ENCODE measurements around the gene ROGDI.

ROGDI gene, protein sequence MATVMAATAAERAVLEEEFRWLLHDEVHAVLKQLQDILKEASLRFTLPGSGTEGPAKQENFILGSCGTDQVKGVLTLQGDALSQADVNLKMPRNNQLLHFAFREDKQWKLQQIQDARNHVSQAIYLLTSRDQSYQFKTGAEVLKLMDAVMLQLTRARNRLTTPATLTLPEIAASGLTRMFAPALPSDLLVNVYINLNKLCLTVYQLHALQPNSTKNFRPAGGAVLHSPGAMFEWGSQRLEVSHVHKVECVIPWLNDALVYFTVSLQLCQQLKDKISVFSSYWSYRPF

DNA sequence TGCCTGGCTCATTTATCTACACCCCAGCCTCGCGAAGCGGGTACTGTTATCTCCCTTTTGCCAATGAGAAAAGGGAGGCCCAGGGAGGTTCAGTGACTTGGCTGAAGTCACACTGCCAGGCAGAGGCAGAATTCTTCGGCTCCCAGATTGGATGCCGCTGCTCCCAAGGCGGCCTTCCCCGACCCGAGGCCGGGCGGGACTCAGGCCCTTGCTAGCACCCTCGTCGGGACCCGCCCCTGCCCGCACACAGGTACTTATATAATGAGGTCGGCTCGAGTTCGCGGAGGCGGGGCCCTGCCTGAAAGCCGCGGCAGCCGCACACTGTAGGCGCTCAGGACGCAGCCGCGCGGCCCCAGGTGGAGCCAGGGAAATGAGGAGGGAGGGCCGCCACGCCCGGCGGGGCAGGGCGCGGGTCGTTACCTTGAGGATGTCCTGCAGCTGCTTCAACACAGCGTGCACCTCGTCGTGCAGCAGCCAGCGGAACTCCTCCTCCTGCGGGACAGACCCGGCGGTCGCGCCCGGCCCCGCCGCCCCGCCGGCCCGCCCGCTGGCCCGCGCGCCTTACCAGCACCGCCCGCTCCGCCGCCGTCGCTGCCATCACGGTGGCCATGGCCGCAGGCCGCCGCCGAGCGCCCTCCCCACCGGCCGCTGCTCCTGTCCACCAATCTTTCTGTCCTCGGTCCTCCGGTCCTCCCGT lies at the start of gene ROGDI:
Gene ROGDI (minus strand): TSS at position 672 of the 697 bp plus-strand sequence. CDS start 62 bp downstream, at position 610.
- Histone ChIP-seq H4K20me1 (ENCODE audit: insufficient read depth, low read length) (no peaks in the 10 kb centered on the region), H3K79me2 (ENCODE audit: low read length) (no peaks in the 10 kb centered on the region), H3K9ac (ENCODE audit: low read length) (peak within 1 kb of the TSS; percentile 69), H3K4me3 (ENCODE audit: low read length) (peak within 1 kb of the TSS; percentile 85), H3K4me2 (ENCODE audit: low read length) (peak within 1 kb of the TSS; percentile 96), H3K27ac (ENCODE audit: low read length) (peak within 1 kb of the TSS; percentile 79), H3K9me3 (ENCODE audit: insufficient read depth, low read length) (no peaks in the 10 kb centered on the region), H3K4me1 (ENCODE audit: low read length) (peaks cover 17% of the 10 kb centered on the region), H2AFZ (ENCODE audit: low read depth, low read length) (peak within 1 kb of the TSS; percentile 83), H3K36me3 (replicated peaks; ENCODE audit: low read depth, low read length) (peaks cover 2% of the 10 kb centered on the region), H3K27me3 (ENCODE audit: low read depth, low read length) (no peaks in the 10 kb centered on the region)
- TF ChIP-seq, protein P1, sequence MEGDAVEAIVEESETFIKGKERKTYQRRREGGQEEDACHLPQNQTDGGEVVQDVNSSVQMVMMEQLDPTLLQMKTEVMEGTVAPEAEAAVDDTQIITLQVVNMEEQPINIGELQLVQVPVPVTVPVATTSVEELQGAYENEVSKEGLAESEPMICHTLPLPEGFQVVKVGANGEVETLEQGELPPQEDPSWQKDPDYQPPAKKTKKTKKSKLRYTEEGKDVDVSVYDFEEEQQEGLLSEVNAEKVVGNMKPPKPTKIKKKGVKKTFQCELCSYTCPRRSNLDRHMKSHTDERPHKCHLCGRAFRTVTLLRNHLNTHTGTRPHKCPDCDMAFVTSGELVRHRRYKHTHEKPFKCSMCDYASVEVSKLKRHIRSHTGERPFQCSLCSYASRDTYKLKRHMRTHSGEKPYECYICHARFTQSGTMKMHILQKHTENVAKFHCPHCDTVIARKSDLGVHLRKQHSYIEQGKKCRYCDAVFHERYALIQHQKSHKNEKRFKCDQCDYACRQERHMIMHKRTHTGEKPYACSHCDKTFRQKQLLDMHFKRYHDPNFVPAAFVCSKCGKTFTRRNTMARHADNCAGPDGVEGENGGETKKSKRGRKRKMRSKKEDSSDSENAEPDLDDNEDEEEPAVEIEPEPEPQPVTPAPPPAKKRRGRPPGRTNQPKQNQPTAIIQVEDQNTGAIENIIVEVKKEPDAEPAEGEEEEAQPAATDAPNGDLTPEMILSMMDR (IDR thresholded peaks at IDR 0.05; ENCODE audit: low read depth, low read length): no peak
- TF ChIP-seq EZH2phosphoT487 (IDR thresholded peaks at IDR 0.05; ENCODE audit: low read depth): no peak

DNA sequence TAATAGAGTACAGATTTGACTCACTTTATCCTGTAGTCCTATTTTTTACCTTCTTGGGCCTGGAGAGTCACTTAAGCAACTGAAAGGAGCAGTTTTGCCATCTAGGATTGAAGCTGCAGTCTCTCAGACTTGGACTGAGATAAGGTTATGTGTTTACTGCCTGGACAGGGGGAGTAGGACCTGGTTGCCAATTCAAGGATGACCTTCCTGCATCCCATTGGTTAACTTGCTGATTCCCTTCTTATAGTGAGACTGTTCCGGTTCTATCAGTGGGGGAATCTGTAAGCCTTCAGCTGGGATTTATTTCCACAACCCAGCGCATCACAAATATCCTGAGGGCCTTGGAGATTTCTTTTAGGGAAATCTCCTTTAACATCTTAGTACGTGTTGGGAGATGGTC lies 47.8 kb upstream of the ROGDI start:
- peaks cover 26% of the 10 kb centered on the region for H3K4me1 ChIP-seq (ENCODE audit: low read length)
- H3K27me3 ChIP-seq (ENCODE audit: low read depth, low read length): no peaks in the 10 kb centered on the region
- no peak for TF ChIP-seq EZH2phosphoT487 (IDR thresholded peaks at IDR 0.05; ENCODE audit: low read depth)
- TF ChIP-seq, protein P1 (IDR thresholded peaks at IDR 0.05; ENCODE audit: low read depth, low read length): no peak
- H3K79me2 ChIP-seq (ENCODE audit: low read length): peaks cover 77% of the 10 kb centered on the region
- peaks cover 13% of the 10 kb centered on the region for H3K36me3 ChIP-seq (replicated peaks; ENCODE audit: low read depth, low read length)
- H3K4me2 ChIP-seq (ENCODE audit: low read length): peak overlapping the region; percentile 16; the same call in 1 of the 2 replicates
- H4K20me1 ChIP-seq (ENCODE audit: insufficient read depth, low read length): peaks cover 43% of the 10 kb centered on the region
- H3K4me3 ChIP-seq (ENCODE audit: low read length): no peak overlapping the region
- H3K9ac ChIP-seq (ENCODE audit: low read length): no peak overlapping the region
- no peak overlapping the region for H2AFZ ChIP-seq (ENCODE audit: low read depth, low read length)
- no peak overlapping the region for H3K27ac ChIP-seq (ENCODE audit: low read length)
- no peaks in the 10 kb centered on the region for H3K9me3 ChIP-seq (ENCODE audit: insufficient read depth, low read length)

DNA sequence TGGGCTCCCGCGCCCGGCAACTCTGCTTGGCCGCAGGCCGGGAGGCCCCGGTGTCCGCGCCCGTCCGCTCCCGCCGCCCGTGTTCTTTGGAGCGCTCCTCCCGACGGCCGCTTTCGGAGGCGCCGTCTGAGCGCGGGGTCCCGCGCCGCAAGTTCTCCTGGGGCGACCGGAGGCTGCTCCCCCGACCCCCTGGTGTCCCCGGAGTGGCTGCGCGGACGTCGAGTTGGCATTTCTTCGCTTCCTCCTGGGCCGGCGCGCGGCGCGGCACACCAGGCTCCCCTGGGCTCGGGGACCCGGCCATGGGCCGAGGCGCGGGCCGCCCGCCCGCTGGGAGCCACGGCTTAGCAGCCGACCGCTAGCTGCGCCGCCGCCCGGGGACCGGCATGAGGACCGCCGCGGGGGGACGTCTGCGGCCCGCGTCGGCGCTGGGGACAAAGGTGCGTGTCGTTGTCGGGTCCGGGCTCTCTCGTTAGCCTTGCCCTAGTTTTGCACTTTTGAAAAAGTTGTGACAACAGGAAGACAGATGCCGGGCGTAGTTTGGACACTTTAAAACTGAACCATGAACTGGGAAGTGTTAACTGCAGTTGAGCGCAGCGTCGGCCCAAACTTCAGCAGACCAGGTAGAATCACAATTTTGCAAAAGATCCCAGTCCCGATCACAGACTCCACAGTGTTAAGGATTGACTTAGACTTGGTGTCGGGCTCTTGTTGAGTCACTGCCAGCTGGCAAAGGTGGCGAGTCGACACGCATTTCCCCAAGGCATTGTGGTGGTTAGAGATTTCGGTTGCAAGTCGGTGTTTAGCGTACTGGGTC lies 45.5 kb upstream of the ROGDI start:
- Histone ChIP-seq H3K9me3 (ENCODE audit: insufficient read depth, low read length) (no peaks in the 10 kb centered on the region), H3K27ac (ENCODE audit: low read length) (peak overlapping the region; percentile 80), H2AFZ (ENCODE audit: low read depth, low read length) (peak overlapping the region; percentile 38; the same call in 1 of the 2 replicates), H3K4me1 (ENCODE audit: low read length) (peaks cover 26% of the 10 kb centered on the region), H3K27me3 (ENCODE audit: low read depth, low read length) (no peaks in the 10 kb centered on the region), H3K36me3 (replicated peaks; ENCODE audit: low read depth, low read length) (peaks cover 29% of the 10 kb centered on the region), H4K20me1 (ENCODE audit: insufficient read depth, low read length) (peaks cover 43% of the 10 kb centered on the region), H3K4me2 (ENCODE audit: low read length) (peak overlapping the region; percentile 100), H3K9ac (ENCODE audit: low read length) (peak overlapping the region; percentile 86), H3K79me2 (ENCODE audit: low read length) (peaks cover 93% of the 10 kb centered on the region), H3K4me3 (ENCODE audit: low read length) (peak overlapping the region; percentile 99)
- TF ChIP-seq EZH2phosphoT487 (IDR thresholded peaks at IDR 0.05; ENCODE audit: low read depth): no peak
- TF ChIP-seq, protein P1 (IDR thresholded peaks at IDR 0.05; ENCODE audit: low read depth, low read length): no peak
